HepG2 (cell line): Measurements from ENCODE around the gene GPR27.

ENCODE experiments used
- ARNTL ChIP-seq: sonication (generic); formaldehyde crosslinking; IDR thresholded peaks from 2 replicates; pipeline ENCODE4 v1.4.0; 2020; ENCODE audit warnings: mild to moderate bottlenecking, missing genetic modification reagents
- CTCF ChIP-seq: sonication (generic); formaldehyde crosslinking; IDR thresholded peaks from 2 replicates; pipeline ENCODE4 v1.5.0; 2020; ENCODE audit warnings: mild to moderate bottlenecking, missing genetic modification reagents, moderate library complexity
- EP300 ChIP-seq, 3 experiments: sonication (generic) in 1 of 3; formaldehyde crosslinking in 1 of 3; IDR thresholded peaks; 2 replicates each; pipeline versions ENCODE4 v1.5.1 to v1.6.1; 2011 to 2020; ENCODE audit warnings: low read depth in 2 of 3, low read length in 2 of 3, borderline replicate concordance in 1 of 3, improper control_type of control experiment in 1 of 3, mild to moderate bottlenecking in 1 of 3, missing genetic modification reagents in 1 of 3, moderate library complexity in 1 of 3
- FOSL2 ChIP-seq: sonication (generic); formaldehyde crosslinking; IDR thresholded peaks from 2 replicates; pipeline ENCODE4 v1.4.0; 2020; ENCODE audit warnings: missing genetic modification reagents
- NR2F2 ChIP-seq: IDR thresholded peaks from 2 replicates; pipeline ENCODE4 v1.6.1; 2012; ENCODE audit warnings: low read depth, inconsistent platforms, borderline replicate concordance
- SIN3A ChIP-seq: IDR thresholded peaks from 2 replicates; pipeline ENCODE4 v1.6.1; 2011; ENCODE audit warnings: low read depth, mild to moderate bottlenecking, control low read depth, low read length, borderline replicate concordance
- SP1 ChIP-seq, 2 experiments: fragments of 450-650 bp in 1 of 2; sonication (generic) in 1 of 2; formaldehyde crosslinking in 1 of 2; IDR thresholded peaks; 2 replicates each; pipeline versions ENCODE4 v1.4.0 to v1.6.1; 2016 to 2020; ENCODE audit warnings: missing genetic modification reagents in 1 of 2
- TARDBP ChIP-seq: sonication (generic); formaldehyde crosslinking; IDR thresholded peaks from 2 replicates; pipeline ENCODE4 v1.8.0; 2022; ENCODE audit warnings: mild to moderate bottlenecking, missing genetic modification reagents
- TEAD3 ChIP-seq: optimal IDR thresholded peaks from 2 replicates; pipeline ENCODE3; 2016; ENCODE audit warnings: borderline replicate concordance
- THAP11 ChIP-seq: IDR thresholded peaks from 2 replicates; pipeline ENCODE4 v1.6.1; 2016; ENCODE audit warnings: missing biosample characterization, missing genetic modification reagents
- THAP8 ChIP-seq: sonication (generic); formaldehyde crosslinking; IDR thresholded peaks from 2 replicates; pipeline ENCODE4 v1.5.1; 2020; ENCODE audit warnings: missing genetic modification reagents, mild to moderate bottlenecking, borderline replicate concordance
- TRIM22 ChIP-seq: fragments of 450-650 bp; IDR thresholded peaks from 2 replicates; pipeline ENCODE4 v1.6.1; 2017
- ZNF101 ChIP-seq: sonication (generic); formaldehyde crosslinking; IDR thresholded peaks from 2 replicates; pipeline ENCODE4 v1.4.0; 2020; ENCODE audit warnings: mild to moderate bottlenecking, low read depth, missing genetic modification reagents, borderline replicate concordance
- TF ChIP-seq, protein P1 (sequence below): sonication (generic); formaldehyde crosslinking; IDR thresholded peaks from 2 replicates; pipeline ENCODE4 v1.4.0; 2020; ENCODE audit warnings: missing genetic modification reagents; ENCODE audit errors: not compliant biosample characterization

DNA sequence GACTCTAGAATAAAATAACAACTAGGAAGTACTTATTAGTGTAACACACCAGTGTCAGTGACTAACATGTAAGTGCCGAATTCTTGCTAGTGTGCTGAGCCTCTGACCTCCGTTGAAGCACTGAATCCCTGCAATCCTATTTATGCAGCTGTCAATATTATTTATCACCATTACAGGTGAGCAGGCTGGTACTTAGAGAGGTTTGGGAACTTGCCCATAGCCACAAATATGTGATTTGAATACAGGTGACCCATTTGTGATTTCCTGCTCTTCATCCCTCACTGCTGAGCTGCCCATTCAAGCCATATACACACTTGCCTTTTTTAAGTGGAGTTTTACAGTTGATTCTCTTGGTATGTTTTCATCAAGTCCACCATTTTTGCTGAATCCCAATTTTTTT is 40.6 kb upstream of the GPR27 start:
- TF ChIP-seq CTCF, result no peak
- TF ChIP-seq THAP8, result no peak
- no peak for TF ChIP-seq EP300 (IDR thresholded peaks at IDR 0.05; ENCODE audit: low read depth in 2 of 2, low read length in 2 of 2)
- no peak for TF ChIP-seq EP300 (CRISPR knock-in tag; IDR thresholded peaks at IDR 0.05; ENCODE audit: borderline replicate concordance)
- TF ChIP-seq TRIM22, result no peak
- no peak for TF ChIP-seq TEAD3 (CRISPR knock-in tag)
- no peak for TF ChIP-seq SIN3A
- no peak for TF ChIP-seq NR2F2
- TF ChIP-seq ZNF101 (CRISPR knock-in tag), result no peak
- no peak for TF ChIP-seq THAP11
- TF ChIP-seq, protein P1, sequence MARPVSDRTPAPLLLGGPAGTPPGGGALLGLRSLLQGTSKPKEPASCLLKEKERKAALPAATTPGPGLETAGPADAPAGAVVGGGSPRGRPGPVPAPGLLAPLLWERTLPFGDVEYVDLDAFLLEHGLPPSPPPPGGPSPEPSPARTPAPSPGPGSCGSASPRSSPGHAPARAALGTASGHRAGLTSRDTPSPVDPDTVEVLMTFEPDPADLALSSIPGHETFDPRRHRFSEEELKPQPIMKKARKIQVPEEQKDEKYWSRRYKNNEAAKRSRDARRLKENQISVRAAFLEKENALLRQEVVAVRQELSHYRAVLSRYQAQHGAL (CRISPR knock-in tag), result no peak
- no peak for TF ChIP-seq TARDBP (CRISPR knock-in tag)
- TF ChIP-seq FOSL2 (CRISPR knock-in tag), result no peak
- TF ChIP-seq ARNTL, result no peak
- no peak for TF ChIP-seq SP1 (IDR thresholded peaks at IDR 0.05)
- no peak for TF ChIP-seq SP1 (CRISPR knock-in tag; IDR thresholded peaks at IDR 0.05)
